ENCODE results near the gene STK11.
A peak's percentile ranks its signal among the peaks of the same experiment; 100 is the strongest.

STK11 gene

GRCh38 chr19:1168572-1169410 lies 36.8 kb upstream of the STK11 start:
- DNase-seq: peak; percentile 66
- in situ Hi-C loops (cut with HindIII; ENCODE audit: low pct_ligation_motif_present, low pct_unique_long_range_greater_than_20kb, low sequenced_read_pairs): no loop called here

DNA sequence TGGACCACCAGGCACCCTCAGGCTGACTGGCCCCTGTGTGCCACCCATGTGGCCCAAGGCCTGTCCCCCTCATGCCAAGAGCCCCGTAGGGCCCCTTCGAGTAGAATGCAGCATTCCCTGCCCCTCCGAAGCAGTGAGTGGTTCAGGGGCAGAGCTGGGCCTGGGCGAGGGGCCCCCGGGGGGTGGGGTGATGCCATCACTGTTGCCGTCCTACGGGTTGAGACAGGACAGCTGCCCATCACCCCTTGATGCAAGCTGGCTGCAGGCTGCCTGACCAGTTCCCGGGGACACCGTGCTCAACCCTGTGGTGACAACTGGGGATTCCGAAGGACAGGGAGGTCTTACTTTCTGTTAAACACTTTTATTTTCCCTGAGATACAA lies 36.2 kb upstream of the STK11 start:
- no peak for DNase-seq
- in situ Hi-C loops (cut with HindIII; ENCODE audit: low pct_ligation_motif_present, low pct_unique_long_range_greater_than_20kb, low sequenced_read_pairs): no loop called here

GRCh38 chr19:1169921-1170885 lies 35.4 kb upstream of the STK11 start:
- DNase-seq: no peak
- in situ Hi-C loops (cut with HindIII; ENCODE audit: low pct_ligation_motif_present, low pct_unique_long_range_greater_than_20kb, low sequenced_read_pairs): no loop called here

- no peak for DNase-seq
- in situ Hi-C loops (cut with HindIII; ENCODE audit: low pct_ligation_motif_present, low pct_unique_long_range_greater_than_20kb, low sequenced_read_pairs): no loop called here
These were observed 34.4 kb upstream of the STK11 start for GRCh38 chr19:1170938-1171754.

- no peak for DNase-seq
These were observed 33.7 kb upstream of the STK11 start for GRCh38 chr19:1171755-1172352.

DNA sequence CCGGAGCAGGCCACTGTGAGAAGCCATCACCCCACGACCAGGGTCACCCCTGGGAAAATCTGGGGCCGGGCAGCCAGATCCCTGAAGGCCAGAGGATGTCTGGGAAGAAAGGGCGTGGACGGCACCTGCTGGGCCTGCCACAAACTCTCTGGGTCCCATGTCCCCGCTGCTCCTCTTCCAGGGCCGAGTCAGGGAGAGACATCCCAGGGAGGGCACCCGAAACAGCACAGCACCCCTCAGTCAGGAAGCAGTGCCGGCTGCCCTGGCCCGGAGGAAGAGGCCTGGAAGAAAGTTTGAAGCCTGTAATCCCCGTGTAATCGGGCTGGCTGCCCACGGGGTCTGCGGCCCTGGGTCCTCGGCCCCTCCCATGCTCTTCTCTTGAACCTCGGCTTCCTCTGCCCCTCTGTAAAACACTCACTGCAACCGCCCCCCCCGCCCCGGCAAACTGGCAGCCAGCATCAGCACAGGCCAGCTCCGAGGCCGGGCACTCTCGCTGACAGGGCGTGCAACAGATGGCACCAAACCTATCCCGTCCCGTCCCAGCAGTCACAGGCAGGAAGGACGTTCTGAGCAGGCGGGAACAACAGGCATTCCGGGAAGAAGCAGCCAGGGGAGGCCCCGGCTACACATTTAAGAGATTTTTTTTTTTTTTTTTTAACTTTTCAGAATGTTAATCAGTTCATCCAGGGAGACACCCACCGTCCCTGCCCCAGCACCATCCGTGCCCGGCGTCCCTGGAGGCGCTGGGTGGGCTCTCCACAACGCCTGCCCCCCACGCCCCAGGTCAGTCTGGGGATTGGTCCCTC lies 33.0 kb upstream of the STK11 start:
- in situ Hi-C loops (cut with HindIII; ENCODE audit: low pct_ligation_motif_present, low pct_unique_long_range_greater_than_20kb, low sequenced_read_pairs): no loop called here
- peak; percentile 63 for DNase-seq

More at GRCh38 chr19:1171755-1172352, 33.7 kb upstream of the STK11 start:
- in situ Hi-C loops (cut with HindIII; ENCODE audit: low pct_ligation_motif_present, low pct_unique_long_range_greater_than_20kb, low sequenced_read_pairs): no loop called here

- in situ Hi-C loops (cut with HindIII; ENCODE audit: low pct_ligation_motif_present, low pct_unique_long_range_greater_than_20kb, low sequenced_read_pairs): no loop called here
- DNase-seq: no peak
These were observed 32.3 kb upstream of the STK11 start for GRCh38 chr19:1173159-1173844.

- in situ Hi-C loops (cut with HindIII; ENCODE audit: low pct_ligation_motif_present, low pct_unique_long_range_greater_than_20kb, low sequenced_read_pairs): no loop called here
- DNase-seq: peak; percentile 83
These were observed 31.5 kb upstream of the STK11 start, which contains the start of gene SBNO2 for GRCh38 chr19:1173845-1174809. TSS of gene SBNO2 (minus strand) at chr19:1174268. CDS start at chr19:1154276, 19,992 bp downstream.

GRCh38 chr19:1177322-1178114 lies 28.1 kb upstream of the STK11 start:
- in situ Hi-C loops (cut with HindIII; ENCODE audit: low pct_ligation_motif_present, low pct_unique_long_range_greater_than_20kb, low sequenced_read_pairs): no loop called here
- DNase-seq: peak; percentile 97

GRCh38 chr19:1181606-1182005 lies 24.0 kb upstream of the STK11 start:
- in situ Hi-C loops (cut with HindIII; ENCODE audit: low pct_ligation_motif_present, low pct_unique_long_range_greater_than_20kb, low sequenced_read_pairs): no loop called here
- DNase-seq: no peak

- DNase-seq: no peak
- in situ Hi-C loops (cut with HindIII; ENCODE audit: low pct_ligation_motif_present, low pct_unique_long_range_greater_than_20kb, low sequenced_read_pairs): no loop called here
These were observed 23.5 kb upstream of the STK11 start for GRCh38 chr19:1182068-1182467.

DNA sequence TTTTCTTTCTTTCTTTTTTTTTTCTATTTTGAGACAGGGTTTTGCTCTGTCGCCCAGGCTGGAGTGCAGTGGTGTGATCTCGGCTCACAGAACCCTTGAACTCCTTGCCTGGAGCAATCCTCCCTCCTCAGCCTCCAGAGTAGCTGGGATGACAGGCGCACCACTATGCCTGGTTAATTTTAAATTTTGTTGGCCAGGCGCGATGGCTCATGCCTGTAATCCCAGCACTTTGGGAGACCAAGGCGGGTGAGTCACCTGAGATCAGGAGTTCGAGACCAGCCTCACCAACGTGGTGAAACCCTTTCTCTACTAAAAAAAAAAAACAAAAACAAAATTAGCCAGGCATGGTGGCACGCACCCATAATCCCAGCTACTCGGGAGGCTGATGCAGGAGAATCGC lies 22.9 kb upstream of the STK11 start:
- in situ Hi-C loops (cut with HindIII; ENCODE audit: low pct_ligation_motif_present, low pct_unique_long_range_greater_than_20kb, low sequenced_read_pairs): no loop called here
- no peak for DNase-seq

DNA sequence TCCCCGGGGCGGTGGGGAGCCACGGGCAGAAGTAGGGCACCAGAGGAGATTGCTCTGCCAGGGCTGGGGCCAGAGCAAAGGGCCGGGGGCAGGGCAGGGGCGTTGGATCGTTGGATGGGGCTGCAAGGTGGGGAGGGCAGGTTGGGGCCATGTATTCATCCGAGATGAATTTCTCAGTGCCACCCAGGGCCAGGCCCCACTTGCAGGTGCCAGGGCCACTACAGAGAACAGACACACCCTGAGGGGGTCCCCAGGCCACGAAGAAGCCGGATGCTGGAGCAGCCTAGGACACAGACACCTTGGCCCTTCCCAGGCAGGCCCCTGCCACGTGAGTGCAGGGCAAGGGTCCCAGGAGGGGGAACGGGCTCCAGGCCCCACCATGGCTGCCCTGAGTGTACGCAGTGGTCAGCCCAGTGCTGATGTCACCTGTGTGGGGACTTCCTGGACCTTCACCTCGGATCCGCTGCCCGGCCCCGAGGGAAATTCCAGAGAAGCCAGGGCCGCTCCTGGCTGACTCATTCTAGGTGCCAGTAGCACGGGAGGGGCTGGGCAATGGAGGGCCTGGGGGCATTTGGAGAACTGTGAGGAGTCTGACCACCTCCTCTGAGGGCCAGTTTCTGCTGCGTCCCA lies 21.9 kb upstream of the STK11 start:
- peak; percentile 69 for DNase-seq
- in situ Hi-C loops (cut with HindIII; ENCODE audit: low pct_ligation_motif_present, low pct_unique_long_range_greater_than_20kb, low sequenced_read_pairs): no loop called here

DNA sequence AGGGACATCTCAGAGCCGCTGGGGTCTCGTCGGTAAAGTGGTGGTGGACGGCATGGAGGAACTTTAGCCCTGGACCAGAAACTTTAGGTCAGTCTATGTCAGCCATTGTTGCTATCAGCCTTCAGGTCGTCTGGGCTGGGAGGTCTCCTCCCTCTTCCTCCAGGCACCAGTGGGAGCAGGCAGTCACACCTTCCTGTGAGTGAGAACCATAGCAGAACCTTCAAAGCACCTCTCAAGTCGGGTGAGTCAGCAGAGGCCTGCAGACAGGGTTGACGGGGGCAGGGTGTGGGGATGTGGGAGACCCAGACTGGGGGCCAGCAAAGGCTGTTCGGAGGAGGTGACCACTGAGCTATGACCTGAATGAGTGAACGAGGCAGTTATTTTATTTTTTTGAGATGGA lies 16.2 kb upstream of the STK11 start:
- in situ Hi-C loops (cut with HindIII; ENCODE audit: low pct_ligation_motif_present, low pct_unique_long_range_greater_than_20kb, low sequenced_read_pairs): no loop called here

DNA sequence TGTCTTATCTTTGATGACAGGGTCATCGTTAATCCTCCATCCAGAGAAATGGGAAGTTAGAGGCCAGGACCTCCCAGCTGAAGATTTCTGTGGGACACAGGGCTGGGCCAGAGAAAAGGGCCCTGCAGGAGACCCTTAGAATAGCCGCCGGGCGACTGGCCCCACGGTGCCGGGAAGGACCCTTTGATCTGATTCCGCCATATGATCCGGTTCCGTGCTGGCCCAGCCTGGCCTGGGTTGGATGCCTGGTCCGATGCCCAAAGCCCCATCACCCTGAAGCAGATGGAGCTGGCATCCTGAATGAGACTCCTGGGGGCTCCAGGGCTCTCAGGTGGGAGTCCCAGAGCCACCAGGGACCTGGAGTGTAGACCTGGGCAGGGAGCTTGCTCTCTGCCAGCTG lies 6.0 kb upstream of the STK11 start:
- in situ Hi-C loops (cut with HindIII; ENCODE audit: low pct_ligation_motif_present, low pct_unique_long_range_greater_than_20kb, low sequenced_read_pairs): no loop called here
- DNase-seq: no peak

More for the DNA sequence above, 16.2 kb upstream of the STK11 start:
- no peak for DNase-seq

All from ACHN (cell line).